ENCODE results near the gene AKT3. TPM values are rescaled to one million over a fixed set of nuclear protein-coding genes. Genes with fewer than 3 reads are reported as not detected.

AKT3 gene
- total RNA-seq, 1 experiment from 2014 or later: 18.7 TPM

GRCh38 chr1:243587823-243588560 lies 262.1 kb downstream of the AKT3 start:
- Histone ChIP-seq H3K4me2 (ENCODE audit: low read length) (no peak overlapping the region), H3K4me1 (ENCODE audit: insufficient read depth, low read length) (no peaks in the 10 kb centered on the region), H3K79me2 (ENCODE audit: low read length) (no peaks in the 10 kb centered on the region), H3F3A (ENCODE audit: low read length, unreplicated experiment) (no peaks in the 10 kb centered on the region), H2AFZ (ENCODE audit: low read length) (no peak overlapping the region), H3K27ac (ENCODE audit: low read length) (no peak overlapping the region), H4K20me1 (ENCODE audit: low read length) (no peaks in the 10 kb centered on the region), H3K9me2 (replicated peaks; ENCODE audit: low read length) (no peaks in the 10 kb centered on the region), H3K36me3 (ENCODE audit: low read depth, low read length) (no peaks in the 10 kb centered on the region), H3K9me3 (ENCODE audit: low read length) (no peaks in the 10 kb centered on the region), H3K9ac (ENCODE audit: low read length) (no peak overlapping the region), H3K4me3 (ENCODE audit: low read length) (no peak overlapping the region), H3K27me3 (ENCODE audit: low read length) (no peaks in the 10 kb centered on the region)
- POLR2A ChIA-PET (ENCODE audit: unreplicated experiment): interaction anchor here (0.6 kb wide), 1 partner anchor 1381 kb away, joined by 3 read pairs; a partner anchor contains a TSS
- no peak for TF ChIP-seq EZH2phosphoT487 (IDR thresholded peaks at IDR 0.05; ENCODE audit: borderline replicate concordance, low read length)
- no peak for TF ChIP-seq EZH2 (IDR thresholded peaks at IDR 0.05; ENCODE audit: low read length, unreplicated experiment)
- no peak for TF ChIP-seq CTCF (conservative IDR thresholded peaks at IDR 0.05; ENCODE audit: low read depth, low read length)
- intact Hi-C loops (cut with micrococcal nuclease): no loop called here
- BruUV-seq (replicated peaks): no TSS peak
- CTCF ChIA-PET: no interaction called here
- ATAC-seq: no peak
- DNase-seq: no peak

- TF ChIP-seq EZH2phosphoT487 (IDR thresholded peaks at IDR 0.05; ENCODE audit: borderline replicate concordance, low read length) (no peak), EZH2 (IDR thresholded peaks at IDR 0.05; ENCODE audit: low read length, unreplicated experiment) (no peak), CTCF (conservative IDR thresholded peaks at IDR 0.05; ENCODE audit: low read depth, low read length) (no peak)
- Histone ChIP-seq H2AFZ (ENCODE audit: low read length) (no peak overlapping the region), H3K9me2 (replicated peaks; ENCODE audit: low read length) (no peaks in the 10 kb centered on the region), H3K27ac (ENCODE audit: low read length) (no peak overlapping the region), H3K9ac (ENCODE audit: low read length) (no peak overlapping the region), H3K36me3 (ENCODE audit: low read depth, low read length) (0 out of 2 replicates have a peak, but pooled peaks cover 3% of the 10 kb centered on the region), H3K9me3 (ENCODE audit: low read length) (no peaks in the 10 kb centered on the region), H3K4me3 (ENCODE audit: low read length) (no peak overlapping the region), H3K4me2 (ENCODE audit: low read length) (no peak overlapping the region), H3K4me1 (ENCODE audit: insufficient read depth, low read length) (no peaks in the 10 kb centered on the region), H3K27me3 (ENCODE audit: low read length) (no peaks in the 10 kb centered on the region), H4K20me1 (ENCODE audit: low read length) (no peaks in the 10 kb centered on the region), H3K79me2 (ENCODE audit: low read length) (no peaks in the 10 kb centered on the region), H3F3A (ENCODE audit: low read length, unreplicated experiment) (no peaks in the 10 kb centered on the region)
- ChIA-PET POLR2A (ENCODE audit: unreplicated experiment) (interaction anchor here (0.7 kb wide), 1 partner anchor 1926 kb away, joined by 3 read pairs; no protein-coding TSS in a partner anchor), CTCF (no interaction called here)
- intact Hi-C loops (cut with micrococcal nuclease): no loop called here
- ATAC-seq (no peak), DNase-seq (no peak)
- BruUV-seq (replicated peaks): no TSS peak
Observed at GRCh38 chr1:243587285-243587684, 262.8 kb downstream of the AKT3 start.

- Histone ChIP-seq H3K4me1 (ENCODE audit: insufficient read depth, low read length) (no peaks in the 10 kb centered on the region), H3K4me2 (ENCODE audit: low read length) (no peak overlapping the region), H3K27ac (ENCODE audit: low read length) (no peak overlapping the region), H3K9me3 (ENCODE audit: low read length) (no peaks in the 10 kb centered on the region), H3K4me3 (ENCODE audit: low read length) (no peak overlapping the region), H3F3A (ENCODE audit: low read length, unreplicated experiment) (no peaks in the 10 kb centered on the region), H3K79me2 (ENCODE audit: low read length) (no peaks in the 10 kb centered on the region), H3K27me3 (ENCODE audit: low read length) (no peaks in the 10 kb centered on the region), H4K20me1 (ENCODE audit: low read length) (no peaks in the 10 kb centered on the region), H3K36me3 (ENCODE audit: low read depth, low read length) (0 out of 2 replicates have a peak, but pooled peaks cover 3% of the 10 kb centered on the region), H3K9me2 (replicated peaks; ENCODE audit: low read length) (no peaks in the 10 kb centered on the region), H3K9ac (ENCODE audit: low read length) (no peak overlapping the region), H2AFZ (ENCODE audit: low read length) (no peak overlapping the region)
- ChIA-PET CTCF (no interaction called here), POLR2A (ENCODE audit: unreplicated experiment) (no interaction called here)
- no TSS peak for BruUV-seq (replicated peaks)
- ATAC-seq (no peak), DNase-seq (no peak)
- TF ChIP-seq EZH2 (IDR thresholded peaks at IDR 0.05; ENCODE audit: low read length, unreplicated experiment) (no peak), CTCF (conservative IDR thresholded peaks at IDR 0.05; ENCODE audit: low read depth, low read length) (no peak), EZH2phosphoT487 (IDR thresholded peaks at IDR 0.05; ENCODE audit: borderline replicate concordance, low read length) (no peak)
- intact Hi-C loops (cut with micrococcal nuclease): no loop called here
Observed at GRCh38 chr1:243585982-243586381, 264.1 kb downstream of the AKT3 start.
